GM18499 (cell line): ENCODE results near the gene KIF6.

Experiments
- ATAC-seq: cut with Tn5 transposase; IDR thresholded peaks from one replicate; pipeline ENCODE4 v1.9.1; 2021; ENCODE audit warnings: moderate number of reproducible peaks; ENCODE audit not compliant: insufficient read depth, unreplicated experiment

Gene KIF6

DNA sequence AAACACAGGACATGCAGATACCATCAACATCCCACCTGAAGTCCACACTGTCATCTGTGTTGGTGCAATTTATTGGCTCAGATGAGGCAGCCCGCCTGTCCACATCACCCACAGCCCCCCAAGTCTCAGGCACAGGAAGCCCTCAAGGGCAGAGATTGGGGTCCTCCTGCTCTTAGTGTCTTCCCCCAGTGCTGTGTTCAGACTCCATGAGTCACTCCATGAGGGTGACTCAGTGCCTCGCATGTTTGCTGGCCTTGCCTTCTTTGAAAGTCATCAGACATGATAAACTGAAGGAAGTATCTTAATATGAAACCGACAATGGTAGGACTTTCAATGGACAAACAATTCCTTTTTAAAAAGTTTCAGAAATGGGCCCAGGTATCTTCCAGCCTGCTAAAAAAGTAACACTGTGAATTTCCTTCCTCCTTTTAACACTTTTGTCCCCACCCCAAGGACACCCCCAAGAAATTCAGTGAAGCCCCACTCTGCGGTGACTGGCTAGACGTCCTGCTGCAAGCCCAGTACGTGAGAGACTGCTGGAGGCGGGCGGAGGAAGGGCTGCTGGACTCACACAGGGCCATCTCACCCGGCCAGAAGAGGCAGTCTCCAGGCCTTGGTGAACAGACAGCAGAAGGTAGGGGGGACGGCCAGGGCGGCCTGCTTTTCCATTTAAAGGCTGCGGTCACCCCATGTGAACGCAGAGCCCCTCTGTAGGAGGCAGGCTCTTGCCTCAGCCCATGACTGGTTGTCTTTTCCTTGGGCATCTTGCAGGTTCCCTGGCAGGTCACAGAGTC, 359.7 kb downstream of the KIF6 start:
- no peak for ATAC-seq

DNA sequence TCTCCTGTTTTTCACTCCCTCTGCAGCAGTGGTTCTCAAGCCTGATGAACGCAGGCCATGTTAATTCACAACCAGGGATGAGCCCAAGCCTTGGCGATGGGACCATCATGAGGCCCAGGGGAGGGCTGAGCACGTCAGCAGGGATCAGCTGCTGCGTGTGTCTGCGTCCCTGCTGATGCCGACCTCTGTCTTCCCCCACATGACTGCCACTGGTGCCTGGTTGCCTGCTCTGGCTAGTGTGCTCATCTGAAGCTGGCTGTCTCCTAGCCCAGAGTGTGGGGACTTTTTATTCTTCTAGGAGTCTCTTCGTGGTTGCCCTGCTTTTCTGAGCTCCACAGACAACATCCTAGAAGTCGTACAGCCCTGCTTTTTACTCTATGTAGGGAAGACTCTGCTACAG, 361.9 kb downstream of the KIF6 start:
- ATAC-seq = no peak

DNA sequence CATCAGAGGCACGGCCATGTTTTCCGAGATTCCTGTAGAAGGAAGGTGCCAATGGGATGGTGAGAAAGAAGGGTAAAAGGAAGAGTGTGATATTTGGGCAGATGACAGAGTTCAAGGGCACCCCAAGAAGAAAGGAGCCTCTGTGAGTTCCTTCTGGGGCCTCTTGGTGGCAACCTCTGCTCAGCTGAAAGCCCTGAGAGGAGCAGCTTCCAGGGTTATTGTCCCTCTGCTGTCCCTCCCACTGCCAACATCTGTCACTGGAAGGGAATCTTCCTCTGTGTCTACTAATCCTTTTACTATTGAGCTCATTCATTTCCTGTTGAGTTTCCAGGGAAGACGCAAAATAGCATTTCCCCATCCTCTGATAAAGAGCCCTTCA, 362.7 kb downstream of the KIF6 start:
- ATAC-seq = no peak

DNA sequence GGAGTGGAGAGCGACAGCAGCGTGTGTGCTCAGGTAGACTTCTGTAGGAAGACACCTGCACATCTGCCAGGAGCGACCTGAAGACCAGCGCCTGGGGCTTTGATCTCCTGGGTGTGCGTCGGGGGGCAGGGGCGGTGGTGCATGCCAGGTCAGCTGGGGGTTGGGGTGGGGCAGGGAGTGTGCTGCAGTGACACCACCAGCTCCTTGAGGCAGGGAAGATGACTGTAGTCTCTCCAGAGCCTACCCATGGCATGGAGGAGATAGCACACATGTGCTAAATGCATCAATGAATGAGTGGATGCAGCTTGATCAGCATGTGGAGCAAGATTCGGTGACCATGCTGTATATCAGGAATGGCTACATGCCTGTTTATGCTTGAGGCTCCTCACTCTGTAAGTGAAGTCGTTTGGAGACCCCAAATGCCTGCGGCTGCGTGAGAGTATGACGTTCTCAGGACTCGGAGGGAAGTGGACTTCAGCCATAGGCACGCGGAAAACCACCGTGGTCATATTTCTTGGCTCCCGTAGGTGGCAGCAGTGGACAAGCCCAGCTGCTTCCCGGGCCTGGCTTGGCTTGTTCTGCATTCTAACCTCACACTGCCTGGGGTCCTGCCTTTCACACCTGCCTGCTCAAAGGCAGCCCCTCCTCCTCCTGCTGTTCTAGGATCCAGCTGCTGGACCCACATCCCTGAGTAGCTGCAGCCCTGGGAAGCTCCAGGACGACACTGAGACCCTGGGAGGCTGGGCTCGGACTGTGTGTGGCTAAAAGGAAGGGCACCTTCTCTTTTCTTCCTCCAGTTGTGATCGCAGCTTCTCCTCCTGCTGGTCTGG, 363.3 kb downstream of the KIF6 start:
- ATAC-seq = no peak

DNA sequence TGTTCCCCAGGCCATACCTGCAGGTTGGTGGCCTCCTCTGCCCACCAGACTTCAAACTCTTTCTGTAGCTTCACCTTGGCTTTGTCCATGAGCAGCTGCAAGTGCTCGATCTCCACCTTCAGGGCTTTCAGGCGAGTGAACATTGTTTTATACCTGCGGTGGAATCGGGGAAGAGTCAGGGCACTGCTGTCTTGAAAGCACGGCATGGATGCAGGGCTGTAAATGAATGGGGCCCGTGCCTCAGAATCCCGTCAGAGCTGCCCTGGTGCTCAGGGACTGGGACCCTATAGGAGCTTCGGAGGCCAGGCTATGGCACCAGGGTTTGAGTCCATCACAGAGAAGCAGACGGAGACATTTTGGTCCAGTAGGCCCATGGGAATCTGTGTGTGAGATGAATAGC, 364.8 kb downstream of the KIF6 start:
- ATAC-seq = no peak

DNA sequence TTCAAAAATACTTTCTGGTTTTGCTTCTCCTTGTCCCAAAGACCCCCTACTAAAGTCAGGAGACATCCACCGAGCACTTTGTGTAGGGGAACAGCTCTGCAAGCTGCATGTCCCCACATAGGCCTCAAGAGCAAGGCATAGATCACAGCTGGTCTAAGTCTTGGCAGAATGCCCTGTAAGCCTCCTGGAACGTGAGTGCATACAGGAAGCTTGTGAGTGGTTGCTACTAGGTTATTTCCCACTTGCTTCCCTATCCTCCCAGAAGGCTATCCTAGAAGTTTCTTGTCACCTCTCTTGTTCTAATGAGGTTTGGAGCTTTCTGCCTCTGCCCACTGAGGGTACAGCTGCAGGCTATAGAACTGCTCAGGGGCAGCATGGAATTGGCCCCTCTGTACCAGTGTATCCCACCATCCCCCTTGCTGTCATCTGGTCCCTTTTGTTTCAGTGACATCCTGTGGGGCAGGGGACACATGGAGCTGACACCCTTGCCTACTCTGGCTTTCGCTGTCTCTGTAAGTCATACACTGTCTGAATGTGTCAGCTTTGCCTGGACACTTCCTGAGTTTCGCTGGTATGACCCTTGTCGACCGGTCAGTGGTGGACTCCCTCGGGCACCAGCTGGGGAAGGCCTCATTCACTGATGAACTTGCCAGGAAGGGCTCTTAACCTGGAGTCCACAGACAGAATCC, 367.1 kb downstream of the KIF6 start:
- ATAC-seq = no peak

DNA sequence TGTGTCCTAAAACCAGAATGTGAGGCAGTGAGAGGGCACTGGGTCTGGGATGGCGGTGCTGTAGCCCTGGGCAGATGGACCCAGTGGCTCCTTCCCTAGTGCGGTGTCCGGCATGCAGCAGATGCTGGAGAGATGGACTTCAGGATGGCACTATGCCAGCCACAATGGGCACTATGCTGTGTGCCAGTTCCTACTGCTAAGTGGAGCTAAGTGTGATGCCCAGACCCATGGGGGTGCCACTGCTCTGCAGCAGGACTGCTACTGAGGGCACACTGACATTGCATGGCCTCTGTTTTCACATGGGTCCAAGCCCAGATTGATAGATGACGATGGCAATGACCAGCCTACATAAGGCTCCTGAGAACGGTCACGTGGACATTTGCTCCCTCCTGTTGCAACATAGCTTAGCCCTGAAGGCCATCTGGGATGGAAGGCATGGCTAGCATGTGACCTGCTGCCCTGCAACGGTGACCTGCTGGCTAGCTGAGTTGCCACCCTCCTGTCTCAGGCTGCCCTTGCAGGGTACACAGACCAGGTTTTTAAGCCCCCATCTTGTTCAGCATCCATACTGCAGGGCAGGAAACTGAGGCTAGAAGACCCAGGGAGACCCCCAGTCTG, 371.4 kb downstream of the KIF6 start:
- no peak for ATAC-seq

DNA sequence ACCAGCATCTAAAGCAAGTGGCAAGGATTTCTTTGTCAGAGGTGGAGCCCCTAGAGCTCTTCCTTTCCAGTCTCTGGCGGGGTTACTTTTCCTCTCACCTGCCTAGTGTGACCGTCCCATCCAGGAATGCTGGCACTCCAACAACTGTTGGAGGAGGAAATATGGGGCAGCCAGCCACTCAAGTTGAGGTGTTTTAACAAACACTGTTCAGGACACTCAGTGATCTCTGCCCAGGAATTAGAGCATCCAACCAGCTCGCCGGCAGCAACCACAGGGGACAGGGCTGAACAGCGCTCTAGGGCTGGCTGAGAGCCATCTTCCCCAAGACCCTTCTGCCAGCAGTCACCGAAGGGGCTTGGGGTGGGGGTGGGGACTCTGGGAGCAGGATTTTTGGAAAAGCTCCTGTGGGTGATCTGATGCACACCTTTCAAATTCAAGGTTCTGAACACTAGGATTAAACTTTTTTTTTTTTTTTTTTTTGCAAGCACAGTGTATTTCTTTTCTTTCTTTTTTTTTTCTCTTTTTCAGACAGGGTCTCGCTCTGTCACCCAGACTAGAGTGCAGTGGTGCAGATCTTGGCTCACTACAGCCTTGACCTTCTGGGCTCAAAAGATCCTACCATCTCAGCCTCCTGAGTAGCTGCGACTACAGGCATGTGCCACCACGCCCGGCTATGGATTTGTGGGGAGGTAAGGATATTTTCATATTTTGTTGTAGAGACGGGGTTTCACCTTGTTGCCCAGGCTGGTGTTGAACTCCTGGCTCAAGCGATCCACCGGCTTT, 374.3 kb downstream of the KIF6 start:
- no peak for ATAC-seq

DNA sequence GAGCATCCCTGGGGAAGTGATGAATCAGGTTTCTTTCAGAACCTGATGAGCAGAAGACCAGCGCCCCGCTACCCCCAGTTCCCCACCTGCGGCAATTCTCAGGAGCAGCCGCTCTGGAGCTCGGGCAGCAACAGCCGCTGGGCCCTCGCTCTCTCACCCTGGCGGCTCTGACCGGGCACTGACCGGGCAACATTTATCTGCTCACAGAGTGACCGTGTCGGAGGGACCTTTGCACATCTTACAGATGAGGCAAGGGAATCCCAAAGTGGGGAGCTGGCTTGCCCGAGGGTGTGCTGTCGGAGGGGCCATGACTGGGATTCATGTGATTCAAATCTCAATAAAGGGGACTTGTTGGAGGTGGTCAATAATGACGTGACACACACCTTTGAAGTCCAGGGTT, 376.5 kb downstream of the KIF6 start:
- ATAC-seq = no peak

DNA sequence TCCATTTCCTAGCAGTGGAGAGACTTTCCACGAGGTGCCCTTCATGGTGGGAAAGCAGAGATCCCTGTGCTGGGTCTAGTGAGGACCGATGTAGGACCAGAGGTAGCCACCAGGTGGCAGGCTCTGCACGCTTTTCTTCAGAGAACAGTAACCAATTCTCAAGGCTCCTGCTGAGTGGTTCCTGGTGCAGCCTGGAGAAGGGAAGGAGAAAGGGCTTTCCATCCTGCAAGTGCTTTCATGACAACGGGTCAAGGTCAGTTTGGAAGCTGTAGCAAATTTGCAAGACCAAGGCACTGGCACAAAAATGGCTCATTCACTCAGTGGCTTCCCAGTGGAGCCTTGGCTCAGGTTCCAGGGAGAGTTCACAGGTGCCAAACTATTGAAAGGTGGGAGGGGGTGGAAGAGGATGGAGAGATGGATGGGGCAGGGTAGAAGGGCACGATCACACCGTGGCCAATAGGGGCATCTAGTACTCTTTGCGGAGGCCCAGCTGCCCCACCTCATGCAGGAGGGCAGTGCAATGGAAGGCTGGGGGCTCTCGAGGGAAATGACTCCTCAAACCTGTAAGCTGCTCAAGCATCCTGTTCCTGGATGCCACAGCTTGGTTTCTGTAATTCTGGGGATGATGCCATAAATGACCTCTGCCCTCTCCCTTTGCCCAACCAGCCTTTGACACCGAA, 377.2 kb downstream of the KIF6 start:
- no peak for ATAC-seq

DNA sequence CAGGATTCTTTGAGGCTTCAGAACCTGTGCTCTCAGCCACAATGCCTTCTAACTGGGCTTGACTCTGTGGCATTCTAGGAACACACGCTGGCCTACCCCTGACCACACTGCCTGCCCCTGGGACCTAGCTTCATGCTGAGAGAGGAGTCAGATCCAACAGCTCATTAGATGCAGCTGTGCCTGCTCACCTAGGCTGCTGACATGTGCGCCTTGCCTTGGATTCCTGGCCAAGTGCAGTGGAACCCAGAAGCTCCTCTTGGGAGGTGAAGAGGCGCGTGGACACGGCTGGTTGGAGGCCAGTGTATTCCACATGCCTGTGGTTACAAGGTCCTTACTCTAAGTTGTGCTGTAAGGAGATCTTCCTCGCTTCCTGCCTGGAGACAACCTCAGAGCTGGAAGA, 378.0 kb downstream of the KIF6 start:
- no peak for ATAC-seq

DNA sequence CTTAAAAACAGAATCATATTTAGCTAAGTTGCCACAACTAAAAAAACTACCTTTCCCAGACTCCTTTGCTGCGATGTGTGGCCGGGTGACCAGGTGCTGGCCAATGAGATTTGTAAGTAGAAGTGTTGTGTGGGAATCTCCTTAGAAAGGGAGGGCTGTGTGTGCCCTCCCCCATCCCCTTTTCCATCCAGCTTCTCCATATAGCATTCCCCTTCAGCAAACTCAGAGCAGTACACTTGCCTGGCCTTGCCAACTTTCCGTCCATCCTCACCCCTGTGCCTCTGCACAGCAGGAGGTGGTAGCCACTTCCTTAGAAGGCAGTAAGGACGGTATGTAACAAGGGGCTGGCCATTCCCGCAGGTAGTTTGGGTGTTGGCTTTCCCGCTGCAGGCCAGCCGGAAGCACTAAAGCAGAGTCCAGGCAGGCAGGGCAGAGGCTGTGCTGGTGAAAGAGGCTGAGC, 380.4 kb downstream of the KIF6 start:
- no peak for ATAC-seq

DNA sequence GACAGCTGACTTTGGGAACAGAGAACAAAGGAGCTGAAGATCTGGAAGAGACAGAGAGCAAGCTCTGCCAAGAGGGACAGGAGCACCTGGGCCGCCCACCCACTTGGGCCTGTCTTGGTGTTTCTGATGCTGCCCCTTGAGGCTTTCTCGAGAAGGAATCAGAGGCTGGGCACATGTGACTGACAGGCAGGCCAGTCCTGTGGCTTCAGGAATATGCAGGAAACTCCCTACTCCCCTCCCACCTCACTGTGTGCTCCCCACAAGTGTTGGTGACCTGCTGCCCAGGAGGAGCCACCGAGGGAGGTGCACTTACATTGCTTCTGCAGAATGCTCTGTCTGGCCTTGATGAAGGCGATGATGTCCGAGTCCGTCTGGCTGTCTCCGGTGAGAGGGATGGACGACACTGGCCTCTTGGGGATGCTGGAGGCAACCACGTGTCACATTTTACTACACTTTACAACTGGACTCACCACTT, 381.8 kb downstream of the KIF6 start:
- no peak for ATAC-seq

DNA sequence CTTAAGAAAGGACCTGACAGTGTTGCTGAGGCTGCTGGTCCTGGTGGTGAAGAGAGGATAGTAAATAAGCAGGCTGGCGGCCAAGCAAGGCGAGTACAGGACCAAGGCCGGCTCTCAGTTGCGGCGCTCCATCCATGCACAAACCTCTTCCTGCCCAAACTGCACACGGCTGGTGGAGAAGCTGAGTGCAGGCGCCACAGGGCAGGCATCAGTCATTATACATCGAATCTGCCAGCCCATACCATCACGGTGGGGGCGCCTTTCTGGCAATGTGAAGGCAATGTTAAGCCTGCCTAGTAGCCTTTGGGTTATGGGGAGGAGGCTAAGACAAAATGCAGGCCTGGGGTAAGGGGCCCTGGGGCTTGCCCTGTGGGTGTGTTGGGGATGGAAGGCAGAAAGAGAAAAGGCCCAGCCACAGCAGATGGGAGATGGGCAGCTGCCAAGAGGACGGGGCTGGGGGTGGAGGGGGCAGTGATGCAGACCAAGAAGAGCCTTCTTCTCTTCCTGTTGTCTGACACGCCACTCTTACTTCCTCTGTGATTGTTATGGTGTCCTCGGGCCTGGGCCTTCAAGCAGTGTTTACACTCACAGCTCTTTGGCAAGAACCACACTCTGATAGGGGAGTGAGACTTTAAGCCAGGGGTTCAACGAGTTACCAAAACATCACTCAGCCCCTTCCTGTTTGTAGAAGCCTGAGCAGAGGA, 382.4 kb downstream of the KIF6 start:
- no peak for ATAC-seq

DNA sequence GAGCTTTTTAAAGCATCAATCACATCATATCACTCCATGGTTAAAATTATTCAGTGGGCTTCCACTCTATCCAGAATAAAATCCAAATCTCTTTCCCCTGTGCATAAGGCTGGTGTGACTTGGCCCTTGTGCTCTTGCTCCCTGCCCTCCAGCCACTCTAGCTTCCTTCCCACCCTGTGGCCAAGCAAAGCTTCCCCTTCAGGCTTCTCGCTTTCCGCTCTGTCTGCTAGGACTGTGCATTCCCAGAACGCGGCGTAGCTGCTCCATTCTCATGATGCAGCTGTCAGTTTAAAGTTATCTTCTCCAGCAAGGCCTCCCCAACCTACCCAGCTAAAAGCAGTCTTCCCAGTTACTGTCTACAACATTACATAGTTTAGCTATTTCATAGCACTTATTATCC, 383.3 kb downstream of the KIF6 start:
- ATAC-seq = no peak

DNA sequence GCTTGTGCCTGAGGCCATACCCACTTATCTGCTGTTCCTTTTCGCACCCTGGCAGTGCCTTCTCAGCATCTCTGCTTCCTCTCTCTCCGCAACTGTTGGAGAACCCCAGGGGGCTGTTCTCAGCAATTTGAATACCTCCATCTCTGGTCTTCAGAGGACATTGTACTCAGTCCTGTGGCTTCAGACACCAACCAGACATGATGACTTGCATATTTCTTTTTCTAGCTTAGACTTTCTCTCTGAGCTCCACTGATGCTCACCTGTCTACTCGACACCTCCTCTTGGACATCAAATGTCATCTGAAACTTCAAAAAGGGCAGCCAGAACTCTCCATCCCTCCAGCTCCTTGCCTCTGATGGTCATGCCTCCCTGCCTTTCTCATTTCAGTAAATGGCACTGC, 383.9 kb downstream of the KIF6 start:
- no peak for ATAC-seq

DNA sequence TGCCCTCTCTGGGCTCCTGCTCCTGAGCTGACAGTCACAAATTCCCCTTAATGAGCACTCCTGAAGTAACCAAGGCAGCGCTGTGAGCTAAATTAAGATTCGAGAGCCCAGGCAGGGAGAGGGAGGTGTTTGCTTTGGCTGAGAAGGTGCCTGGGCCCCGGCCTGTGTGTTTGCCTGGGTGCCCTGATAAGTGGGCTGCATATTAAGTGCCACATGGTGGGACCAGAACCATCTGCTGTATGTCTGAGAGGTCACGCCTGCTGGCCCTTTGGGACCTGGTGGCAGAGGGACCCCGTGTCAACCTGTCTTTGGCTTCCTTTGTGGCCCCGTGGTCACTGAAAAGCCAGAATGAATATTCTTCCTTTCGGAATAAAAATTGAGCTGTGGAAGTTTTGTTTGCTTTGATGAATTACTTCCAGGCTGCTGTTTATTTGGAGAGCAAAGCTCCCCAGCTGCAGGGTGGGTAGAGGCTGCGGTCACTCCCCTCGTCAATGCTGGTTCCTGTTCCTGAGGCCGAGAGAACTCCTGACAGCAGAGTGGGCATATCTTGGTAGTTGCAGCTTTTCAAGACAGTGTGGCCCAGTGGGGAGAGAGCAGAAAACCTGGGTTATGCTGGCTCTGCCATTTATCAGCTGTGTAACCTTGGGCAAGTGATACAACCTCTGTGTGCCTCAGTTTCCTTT, 385.2 kb downstream of the KIF6 start:
- ATAC-seq = no peak
